RWPE1 (cell line): ENCODE measurements around the gene KAZN.

Experiments used
- CTCF ChIA-PET: fragments of 350-600 bp; sonication (Branson Sonifier 250); formaldehyde crosslinking; extraction: SDS; loops from one replicate; lab custom pipeline; 2021; lab: Yijun Ruan, JAX
- POLR2A ChIA-PET: fragments of 400-600 bp; formaldehyde crosslinking; extraction: SDS; loops from one replicate; lab custom pipeline; 2020; ENCODE audit warnings: antibody characterized with exemption; ENCODE audit not compliant: low non-redundant PET; lab: Yijun Ruan, JAX
- DNase-seq: peaks from one replicate; pipeline ENCODE4 v3.0.0; 2012; ENCODE audit warnings: low spot score
- H3K27ac ChIP-seq: fragments of 450-650 bp; 2 replicates; pipeline ENCODE4 v1.5.1; 2017
- CTCF ChIP-seq: fragments of 450-650 bp; conservative IDR thresholded peaks from 2 replicates; pipeline ENCODE4 v1.5.1; 2017; ENCODE audit warnings: low read depth, mild to moderate bottlenecking

The KAZN gene

GRCh38 chr1:15125101-15125745, 526.7 kb downstream of the KAZN start:
- TF ChIP-seq CTCF = no peak
- DNase-seq = no peak
- CTCF ChIA-PET = interaction anchor here (0.6 to 1.4 kb wide), 3 partner anchors 91 to 999 kb away, joined by 3 to 4 read pairs (median 3); no protein-coding TSS in a partner anchor
- POLR2A ChIA-PET = no interaction called here
- no peak overlapping the region for H3K27ac ChIP-seq

- no peak for TF ChIP-seq CTCF
- DNase-seq = no peak
- no peak overlapping the region for H3K27ac ChIP-seq
- CTCF ChIA-PET = interaction anchor here (0.5 to 1.6 kb wide), 10 partner anchors 20 to 205 kb away, joined by 3 to 16 read pairs (median 4); no protein-coding TSS in a partner anchor
- POLR2A ChIA-PET = no interaction called here
Measured at GRCh38 chr1:15128077-15128476, 529.6 kb downstream of the KAZN start.

- peak; percentile 88 for TF ChIP-seq CTCF
- POLR2A ChIA-PET = interaction anchor here (0.5 kb wide), 1 partner anchor 45 kb away, joined by 4 read pairs; no protein-coding TSS in a partner anchor
- peak; percentile 76 for DNase-seq
- H3K27ac ChIP-seq = no peak overlapping the region
- CTCF ChIA-PET = interaction anchor here (0.5 to 1.6 kb wide), 16 partner anchors 11 to 530 kb away, joined by 3 to 16 read pairs (median 3); partner anchors contain the start of gene KAZN
Measured at GRCh38 chr1:15128520-15129313, 530.2 kb downstream of the KAZN start.

GRCh38 chr1:15129944-15130343, 531.5 kb downstream of the KAZN start:
- no peak overlapping the region for H3K27ac ChIP-seq
- ChIA-PET POLR2A (no interaction called here), CTCF (interaction anchor here (0.5 to 1.1 kb wide), 2 partner anchors 29 to 245 kb away, joined by 3 to 4 read pairs; no protein-coding TSS in a partner anchor)
- TF ChIP-seq CTCF = no peak
- no peak for DNase-seq

- no peak for DNase-seq
- H3K27ac ChIP-seq = no peak overlapping the region
- no peak for TF ChIP-seq CTCF
- ChIA-PET POLR2A (no interaction called here), CTCF (interaction anchor here (1.1 kb wide), 1 partner anchor 28 kb away, joined by 3 read pairs; no protein-coding TSS in a partner anchor)
Measured at GRCh38 chr1:15130607-15131006, 532.1 kb downstream of the KAZN start.

- POLR2A ChIA-PET = no interaction called here
- no peak for DNase-seq
- no peak overlapping the region for H3K27ac ChIP-seq
- no peak for TF ChIP-seq CTCF
- CTCF ChIA-PET = no interaction called here
Measured at GRCh38 chr1:15132965-15133364, 534.5 kb downstream of the KAZN start.
